Fibroblast of villous mesenchyme (primary cell): ENCODE data around the gene TMEM129. TPM values are rescaled to one million over a fixed set of nuclear protein-coding genes. Genes with fewer than 3 reads are reported as not detected.
"Not testable (repeated sequence)": the region's sequence is repeated elsewhere in the genome, so short reads cannot be mapped to it uniquely, and the experiment has no call there.

ENCODE experiments used
- DNase-seq: peaks from one replicate; pipeline ENCODE4 v3.0.0-alpha.2; 2010; ENCODE audit warnings: low read depth
- H3K4me3 ChIP-seq: 2 replicates; pipeline ENCODE4 v1.5.1; 2011; ENCODE audit warnings: low read depth, mild to moderate bottlenecking, low read length
- CTCF ChIP-seq: IDR thresholded peaks from 2 replicates; pipeline ENCODE4 v1.5.1; 2012; ENCODE audit warnings: low read depth, mild to moderate bottlenecking, low read length; ENCODE audit not compliant: insufficient read depth
- total RNA-seq: library from RNA; depleted of rRNA; stranded (reverse); fragments of >200 nt; gene quantifications from 2 replicates; pipeline ENCODE4 v1.2.3, GENCODE V29; 2012

The TMEM129 gene
- total RNA-seq, 1 donor: 31.1 TPM

GRCh38 chr4:1711055-1711570 is 10.0 kb downstream of the TMEM129 start:
- DNase-seq: peak; percentile 12
- no peak for TF ChIP-seq CTCF
- H3K4me3 ChIP-seq: peak overlapping the region; percentile 84

- no peak for TF ChIP-seq CTCF
- DNase-seq: no peak
- H3K4me3 ChIP-seq: no peak overlapping the region
These were observed 12.5 kb downstream of the TMEM129 start for GRCh38 chr4:1708581-1708980.

- no peak for TF ChIP-seq CTCF
- H3K4me3 ChIP-seq: no peak overlapping the region
- DNase-seq: no peak
These were observed 14.8 kb downstream of the TMEM129 start for GRCh38 chr4:1706358-1706757.

- H3K4me3 ChIP-seq: no peak overlapping the region
- no peak for TF ChIP-seq CTCF
- no peak for DNase-seq
These were observed 15.4 kb downstream of the TMEM129 start for GRCh38 chr4:1705732-1706131.

GRCh38 chr4:1703867-1704266 is 17.3 kb downstream of the TMEM129 start:
- H3K4me3 ChIP-seq: no peak overlapping the region
- DNase-seq: no peak
- no peak for TF ChIP-seq CTCF

GRCh38 chr4:1701671-1702070 is 19.5 kb downstream of the TMEM129 start:
- not testable (repeated sequence) for DNase-seq

GRCh38 chr4:1695913-1696312 is 25.2 kb downstream of the TMEM129 start:
- H3K4me3 ChIP-seq: no peak overlapping the region
- TF ChIP-seq CTCF: no peak
- DNase-seq: no peak

More at GRCh38 chr4:1701671-1702070, 19.5 kb downstream of the TMEM129 start:
- H3K4me3 ChIP-seq: not testable (repeated sequence)
